Measurements from ENCODE around the gene KCNJ3.

The KCNJ3 gene, protein sequence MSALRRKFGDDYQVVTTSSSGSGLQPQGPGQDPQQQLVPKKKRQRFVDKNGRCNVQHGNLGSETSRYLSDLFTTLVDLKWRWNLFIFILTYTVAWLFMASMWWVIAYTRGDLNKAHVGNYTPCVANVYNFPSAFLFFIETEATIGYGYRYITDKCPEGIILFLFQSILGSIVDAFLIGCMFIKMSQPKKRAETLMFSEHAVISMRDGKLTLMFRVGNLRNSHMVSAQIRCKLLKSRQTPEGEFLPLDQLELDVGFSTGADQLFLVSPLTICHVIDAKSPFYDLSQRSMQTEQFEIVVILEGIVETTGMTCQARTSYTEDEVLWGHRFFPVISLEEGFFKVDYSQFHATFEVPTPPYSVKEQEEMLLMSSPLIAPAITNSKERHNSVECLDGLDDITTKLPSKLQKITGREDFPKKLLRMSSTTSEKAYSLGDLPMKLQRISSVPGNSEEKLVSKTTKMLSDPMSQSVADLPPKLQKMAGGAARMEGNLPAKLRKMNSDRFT

DNA sequence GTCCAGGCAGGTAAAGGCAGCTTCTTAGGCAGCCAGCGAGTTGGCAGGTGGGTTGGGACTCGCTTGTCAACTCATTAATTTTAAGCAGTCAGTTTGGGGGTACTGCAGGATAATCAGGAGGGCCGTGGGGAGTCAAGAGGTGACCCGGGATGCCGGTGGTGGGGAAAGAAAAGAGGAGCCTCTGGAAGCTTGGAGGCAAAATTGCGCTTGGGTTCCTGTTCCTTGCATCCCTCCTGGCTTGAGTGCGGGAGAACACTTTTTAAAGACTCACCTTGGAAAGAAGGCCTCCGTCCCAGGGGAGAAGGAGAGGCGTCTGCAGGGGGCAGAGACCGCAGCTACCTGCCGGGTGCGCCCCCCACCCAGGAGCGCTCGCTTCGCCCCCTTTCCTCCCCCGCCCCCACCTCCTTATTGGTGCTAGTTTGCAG, at the start of gene KCNJ3:
Gene KCNJ3, plus strand, starts transcription at position 400 of the 425 bp plus-strand sequence. CDS start 81 bp downstream, outside the sequence.
- no peak for DNase-seq

DNA sequence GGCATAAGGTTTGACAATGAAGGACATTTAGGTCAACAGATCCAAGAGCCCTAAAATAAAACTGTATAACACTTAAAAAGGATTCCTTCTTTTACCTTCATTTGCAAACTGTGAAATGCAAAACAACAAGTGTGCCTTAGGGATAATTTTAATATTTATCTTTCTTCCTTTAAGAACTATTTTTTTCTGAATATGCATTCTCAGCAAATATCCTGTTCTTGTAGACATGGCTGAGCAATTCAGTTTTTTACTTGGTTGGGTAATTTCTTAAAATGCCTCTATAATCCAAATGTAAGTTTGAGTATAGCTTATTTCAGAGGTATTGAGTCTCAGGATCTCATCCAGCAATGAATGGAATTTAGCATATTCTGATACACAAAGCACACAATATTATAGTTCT, 43.0 kb upstream of the KCNJ3 start:
- DNase-seq, result no peak

DNA sequence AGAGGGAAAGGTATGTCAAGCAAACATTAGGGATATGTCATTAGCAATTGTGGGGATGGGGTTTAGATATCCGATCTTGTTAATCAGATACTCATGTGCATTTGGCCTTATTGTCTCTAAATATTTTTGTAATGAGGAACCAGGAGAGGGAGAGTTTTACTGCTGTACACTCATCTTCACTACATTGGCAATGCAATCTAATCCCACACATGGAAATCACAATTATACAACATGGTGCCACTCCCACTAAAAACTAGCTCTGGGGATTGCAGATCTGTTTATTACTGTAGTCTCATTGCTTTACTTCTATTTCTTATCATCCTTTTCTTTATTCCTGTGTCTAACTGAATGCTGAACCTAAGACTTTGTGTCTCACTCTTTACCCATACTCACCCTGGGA, 39.6 kb upstream of the KCNJ3 start:
- DNase-seq, result no peak

DNA sequence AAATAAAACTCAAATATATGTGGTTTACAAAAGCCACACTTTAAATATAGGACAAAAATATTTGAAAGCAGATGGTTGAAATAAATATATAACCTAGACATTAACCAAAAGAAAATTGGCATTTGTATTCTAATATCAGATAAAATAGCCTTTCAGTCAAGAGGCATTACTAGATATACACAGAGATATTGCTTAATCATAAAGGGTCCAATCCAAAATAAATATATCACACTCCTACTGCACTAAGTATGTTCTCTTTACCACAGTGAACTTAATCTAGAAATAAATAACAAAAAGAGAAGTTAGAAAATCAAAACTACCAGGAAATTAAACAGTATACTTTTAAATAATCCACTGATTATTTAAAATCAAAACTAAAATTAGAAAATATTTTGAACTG, 34.2 kb upstream of the KCNJ3 start:
- no peak for DNase-seq

DNA sequence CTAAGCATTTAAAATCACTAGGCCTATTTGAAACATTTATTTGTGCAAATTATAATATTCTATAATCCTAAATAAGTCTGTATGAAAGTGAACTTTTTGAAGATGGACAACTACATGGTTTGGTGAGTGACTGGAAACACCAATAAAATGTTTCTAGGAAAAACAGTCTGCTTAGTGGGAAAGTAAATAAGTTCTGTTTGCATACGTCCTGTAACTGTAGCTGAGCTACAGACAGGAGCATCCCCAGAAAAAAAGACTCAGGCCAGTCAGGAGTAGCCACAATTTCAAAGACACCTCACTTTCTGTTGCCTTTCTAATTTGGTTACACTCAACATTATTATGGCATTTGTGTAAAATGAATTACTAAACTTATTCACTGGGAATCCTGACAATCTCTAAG, 28.4 kb upstream of the KCNJ3 start:
- no peak for DNase-seq

DNA sequence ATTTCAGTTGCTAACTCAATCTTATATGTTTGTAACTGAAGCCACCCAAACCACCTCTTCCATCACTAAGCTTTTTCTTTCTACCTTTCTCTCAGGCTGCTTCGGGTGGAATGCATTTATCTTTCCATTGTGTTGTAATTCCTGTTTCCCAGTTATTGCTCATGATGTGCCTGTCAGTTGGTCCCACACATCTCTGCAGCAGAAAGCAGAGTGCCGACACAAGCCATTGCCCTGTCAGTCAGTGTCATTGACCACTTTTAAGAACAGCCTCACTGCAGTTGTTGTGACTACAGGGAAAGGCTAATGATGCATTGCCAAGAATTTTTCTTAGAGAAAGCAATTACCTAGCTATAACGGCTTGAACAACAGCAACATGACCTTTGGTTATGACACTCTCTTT, 24.8 kb upstream of the KCNJ3 start:
- DNase-seq, result no peak

DNA sequence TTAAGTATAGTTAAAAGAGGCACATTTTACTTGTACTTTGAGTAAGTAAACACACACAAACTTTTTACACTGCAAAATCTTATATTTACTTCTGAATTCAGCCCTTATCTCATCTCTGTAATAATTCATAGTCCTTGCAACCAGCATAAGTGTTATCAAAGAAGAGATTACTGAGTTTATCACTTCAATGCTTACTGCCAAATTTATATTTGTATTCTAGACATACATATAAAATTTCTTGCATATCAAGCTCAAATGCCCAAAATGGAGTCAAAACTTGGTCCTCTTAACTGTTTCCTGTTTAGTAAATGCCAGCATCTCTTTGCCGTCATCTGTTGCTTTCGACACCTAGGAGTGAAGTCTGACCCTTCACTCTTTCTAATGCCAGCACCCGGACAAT, 21.1 kb upstream of the KCNJ3 start:
- no peak for DNase-seq

DNA sequence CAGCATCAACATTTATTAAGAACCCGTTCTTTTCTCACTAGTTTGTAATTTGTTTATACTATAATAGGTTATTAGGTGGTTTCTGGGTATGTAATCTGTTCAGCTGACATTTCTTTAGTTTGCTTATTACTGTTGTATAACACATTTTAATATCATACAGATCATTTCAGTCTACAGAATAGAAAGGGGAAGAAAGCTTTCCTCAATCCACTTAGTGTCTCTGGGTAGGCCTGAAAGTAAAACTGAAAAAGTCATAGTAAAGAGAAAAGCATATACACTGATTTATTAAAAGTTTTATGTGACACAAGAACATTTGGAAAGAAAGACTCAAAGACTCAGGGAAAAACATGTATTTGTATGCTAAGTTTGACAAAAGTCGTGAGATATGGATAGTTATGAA, 16.8 kb upstream of the KCNJ3 start:
- no peak for DNase-seq

DNA sequence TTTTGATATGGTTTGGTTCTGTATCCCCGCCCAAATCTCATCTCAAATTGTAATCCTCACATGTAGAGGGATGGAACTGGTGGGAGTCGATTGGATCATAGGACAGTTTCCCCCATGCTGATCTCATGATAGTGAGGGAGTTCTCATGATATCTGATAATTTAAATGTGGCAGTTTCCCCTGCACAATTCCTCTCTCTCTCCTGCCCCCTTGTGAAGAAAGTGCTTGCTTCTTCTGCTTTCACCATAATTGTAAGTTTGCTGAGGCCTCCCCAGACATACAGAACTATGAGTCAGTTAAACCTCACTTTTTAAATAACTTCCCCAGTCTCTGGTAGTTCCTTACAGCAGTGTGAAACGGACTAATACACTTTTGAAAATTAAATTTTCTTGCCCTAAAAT, 12.3 kb upstream of the KCNJ3 start:
- no peak for DNase-seq

DNA sequence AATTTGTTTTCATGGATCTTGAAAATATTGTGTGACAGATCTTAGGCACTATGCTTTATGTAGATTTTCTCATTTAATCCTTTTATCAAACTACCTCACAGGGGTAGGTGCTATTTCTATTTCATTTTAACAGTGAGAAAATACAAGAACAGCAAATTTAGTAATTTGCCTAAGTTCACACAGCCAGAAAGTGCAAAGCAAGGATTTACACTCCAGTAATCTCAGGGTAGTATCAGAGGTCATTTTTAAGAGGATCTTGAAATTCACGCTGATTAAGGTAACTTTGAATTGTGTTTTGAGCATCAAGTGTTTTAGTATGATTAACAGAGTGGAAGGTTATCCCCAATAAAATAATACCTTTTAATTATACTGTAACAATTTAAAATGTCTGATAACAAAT, 10.1 kb upstream of the KCNJ3 start:
- DNase-seq, result no peak

DNA sequence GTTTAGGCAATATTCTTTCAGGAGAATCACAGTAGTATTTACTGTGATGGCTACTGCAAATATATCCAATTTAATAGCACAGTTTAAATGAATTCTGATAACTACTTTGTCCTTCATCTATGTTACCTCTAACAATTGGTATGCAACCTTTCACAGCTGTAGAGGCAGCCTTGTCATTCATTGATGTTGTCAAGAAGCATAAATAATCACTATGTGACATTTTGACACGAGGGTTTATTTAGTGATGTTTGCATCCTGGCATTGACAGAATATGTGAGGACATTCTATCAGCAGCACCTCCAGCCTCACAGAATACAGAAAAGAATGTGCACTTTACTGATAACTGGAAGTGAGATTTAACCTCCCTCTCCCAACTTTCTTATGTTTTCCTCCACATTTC, 9.3 kb upstream of the KCNJ3 start:
- no peak for DNase-seq

DNA sequence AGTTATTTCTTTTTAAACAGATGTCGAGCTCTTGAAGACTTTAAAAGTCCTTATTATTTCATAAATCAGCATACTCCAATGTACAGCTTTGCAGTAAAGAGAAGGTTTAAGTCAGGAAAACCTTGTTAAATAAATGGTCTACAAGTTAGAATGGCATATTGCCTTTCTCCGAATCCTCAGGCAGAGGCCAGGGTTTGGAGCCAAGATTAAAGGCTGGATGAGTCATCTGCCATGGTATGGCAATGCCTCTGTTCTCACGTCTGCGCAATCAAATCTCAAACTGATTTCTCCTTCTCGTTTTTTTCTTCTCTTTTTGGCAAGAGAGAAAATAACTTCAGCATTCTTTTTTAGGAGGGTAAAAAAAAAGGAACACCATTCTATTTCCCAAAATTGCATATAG, 5.6 kb upstream of the KCNJ3 start:
- no peak for DNase-seq

DNA sequence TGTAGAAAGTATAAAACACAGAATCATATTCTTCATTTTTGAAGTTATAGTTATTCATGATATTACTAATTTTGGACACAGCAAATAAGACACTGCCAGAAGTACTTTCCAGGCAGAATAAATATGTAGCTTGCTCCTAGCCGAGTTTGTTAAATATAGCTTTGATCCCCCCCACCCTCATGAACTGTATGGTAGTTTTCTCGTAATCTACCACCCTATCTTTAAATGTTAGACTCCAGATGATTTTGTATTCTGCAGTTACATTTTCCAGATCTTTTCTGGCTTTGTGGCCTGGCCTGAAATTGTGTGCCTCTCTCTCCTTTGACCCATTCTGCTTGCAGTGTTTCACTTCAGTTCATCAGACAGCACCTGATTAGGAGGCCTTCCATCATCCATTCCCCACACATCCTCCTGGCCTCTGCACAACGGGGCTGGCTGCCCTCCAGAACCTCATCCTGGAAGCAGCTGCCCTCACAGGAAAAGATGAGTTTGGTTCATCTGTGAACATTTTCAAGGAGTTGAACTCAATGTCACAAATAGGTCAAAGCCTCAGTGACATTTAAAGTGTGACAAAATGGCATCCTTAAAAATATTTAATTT, 4.7 kb upstream of the KCNJ3 start:
- no peak for DNase-seq

DNA sequence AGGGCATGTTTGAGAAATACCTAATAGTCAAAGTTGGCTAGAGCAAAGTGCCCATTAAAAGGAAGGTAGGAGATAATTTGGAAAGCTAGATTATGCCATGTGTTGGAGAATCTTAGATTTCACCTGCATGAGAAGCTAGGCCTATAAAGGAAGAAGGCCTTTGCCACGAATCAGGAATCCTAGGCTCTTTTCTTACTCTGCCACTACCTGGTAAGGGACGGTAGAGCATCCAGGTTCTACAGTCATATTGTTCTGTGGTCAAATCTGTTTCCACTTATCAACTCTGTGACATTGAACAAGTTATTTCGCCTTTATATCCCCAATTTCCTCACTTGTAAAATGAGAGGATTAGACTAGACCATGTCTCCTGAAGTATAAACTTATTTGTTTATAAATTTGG, 3.6 kb upstream of the KCNJ3 start:
- no peak for DNase-seq

DNA sequence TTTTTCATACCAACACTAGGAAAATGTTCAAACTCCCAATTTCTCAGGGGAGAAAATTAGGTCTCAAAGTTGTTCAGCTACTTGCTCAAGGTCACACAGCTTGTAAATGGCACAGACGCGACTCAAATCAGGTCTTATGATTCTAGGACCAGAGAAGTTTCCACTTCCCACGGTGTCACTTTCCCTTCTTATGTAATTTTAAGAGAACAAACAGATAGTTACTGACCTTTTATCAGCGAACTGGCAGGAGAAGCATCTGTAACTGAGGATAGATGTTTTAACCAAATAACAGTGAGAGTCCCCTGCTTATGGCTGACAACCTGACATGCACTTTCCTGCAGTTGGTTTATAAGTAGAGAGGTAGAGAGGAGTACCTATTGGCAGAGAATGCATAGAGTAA, 2.1 kb upstream of the KCNJ3 start:
- DNase-seq, result no peak

DNA sequence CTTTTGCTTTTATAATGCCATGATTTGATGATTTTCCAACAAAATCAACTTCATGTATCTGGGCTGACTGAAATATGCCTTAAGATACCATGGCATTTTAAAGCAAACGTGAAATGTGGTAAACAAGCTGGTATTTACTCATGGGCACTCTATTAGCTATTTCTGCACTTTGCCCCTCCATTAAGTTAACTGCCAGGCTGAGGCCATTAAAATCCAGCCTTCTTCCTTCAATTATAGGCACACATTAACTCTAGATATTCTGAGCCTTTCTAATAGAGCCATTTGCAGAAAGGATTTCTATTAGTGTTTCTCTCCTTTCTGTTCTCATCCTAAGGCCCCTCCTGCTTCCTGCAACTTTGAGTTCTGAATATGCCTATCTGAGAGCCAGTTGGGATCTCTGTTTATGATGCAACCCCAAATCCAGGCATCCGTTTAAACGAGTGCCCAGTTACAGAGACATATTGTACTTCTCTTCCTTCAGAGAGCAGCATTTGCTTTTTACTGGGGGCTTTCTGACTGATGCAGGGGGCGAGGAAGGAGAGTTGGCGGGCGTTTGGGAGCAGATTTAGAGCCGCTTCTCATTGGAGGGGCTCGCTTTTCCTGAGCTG, 1.6 kb upstream of the KCNJ3 start:
- no peak for DNase-seq

DNA sequence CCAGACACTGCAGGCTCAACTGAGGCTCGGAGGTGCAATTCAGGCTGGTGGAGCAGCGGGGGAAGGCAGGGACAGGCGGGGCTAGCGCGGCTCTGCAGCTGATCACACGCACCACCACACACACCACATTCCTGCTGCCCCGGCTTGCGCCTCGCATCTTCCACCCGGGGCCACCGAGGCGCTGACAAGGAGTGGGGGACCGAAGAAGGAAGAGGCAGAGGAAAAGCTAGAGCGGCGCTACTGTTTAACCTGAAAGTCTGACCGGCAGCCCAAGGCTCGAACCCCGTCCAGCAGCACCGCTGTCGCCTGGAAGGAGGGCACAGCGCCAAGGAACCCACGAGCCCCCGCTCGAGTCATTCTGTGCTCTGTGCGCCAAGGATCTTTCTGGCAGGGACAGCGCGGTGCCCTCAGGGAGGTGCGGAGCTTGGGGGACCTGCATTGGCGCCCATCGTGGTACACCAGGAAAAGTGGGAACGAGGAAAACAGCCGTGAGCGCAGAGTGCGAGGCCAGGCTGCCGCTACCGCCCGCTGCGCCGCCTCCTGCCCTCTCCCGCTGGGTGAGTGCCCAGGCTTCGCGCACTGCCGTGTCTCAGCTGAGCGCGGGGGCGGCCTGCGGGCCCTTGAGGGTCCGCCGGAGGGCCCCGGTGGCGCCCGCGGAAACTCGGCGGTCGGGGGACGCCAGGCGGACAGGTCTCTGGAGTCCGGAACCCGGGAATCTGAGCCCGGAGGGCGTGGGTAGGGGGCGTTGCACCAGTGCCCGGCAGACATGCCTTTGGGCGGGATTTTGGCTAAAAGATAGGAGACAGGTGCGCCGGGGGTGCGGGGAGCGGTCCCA, 860 bp upstream of the KCNJ3 start:
- DNase-seq, result no peak

DNA sequence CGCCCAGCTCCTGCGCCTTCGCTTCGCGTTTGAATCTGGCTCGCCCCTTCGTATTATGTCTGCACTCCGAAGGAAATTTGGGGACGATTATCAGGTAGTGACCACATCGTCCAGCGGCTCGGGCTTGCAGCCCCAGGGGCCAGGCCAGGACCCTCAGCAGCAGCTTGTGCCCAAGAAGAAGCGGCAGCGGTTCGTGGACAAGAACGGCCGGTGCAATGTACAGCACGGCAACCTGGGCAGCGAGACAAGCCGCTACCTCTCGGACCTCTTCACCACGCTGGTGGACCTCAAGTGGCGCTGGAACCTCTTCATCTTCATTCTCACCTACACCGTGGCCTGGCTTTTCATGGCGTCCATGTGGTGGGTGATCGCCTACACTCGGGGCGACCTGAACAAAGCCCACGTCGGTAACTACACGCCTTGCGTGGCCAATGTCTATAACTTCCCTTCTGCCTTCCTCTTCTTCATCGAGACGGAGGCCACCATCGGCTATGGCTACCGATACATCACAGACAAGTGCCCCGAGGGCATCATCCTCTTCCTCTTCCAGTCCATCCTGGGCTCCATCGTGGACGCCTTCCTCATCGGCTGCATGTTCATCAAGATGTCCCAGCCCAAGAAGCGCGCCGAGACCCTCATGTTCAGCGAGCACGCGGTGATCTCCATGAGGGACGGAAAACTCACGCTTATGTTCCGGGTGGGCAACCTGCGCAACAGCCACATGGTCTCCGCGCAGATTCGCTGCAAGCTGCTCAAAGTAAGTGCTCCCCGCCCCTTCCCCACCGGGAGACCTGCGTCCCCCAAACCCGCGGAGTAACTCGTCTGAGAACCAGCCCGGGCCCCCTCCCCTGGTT, 453 bp downstream of the KCNJ3 start:
- no peak for DNase-seq

DNA sequence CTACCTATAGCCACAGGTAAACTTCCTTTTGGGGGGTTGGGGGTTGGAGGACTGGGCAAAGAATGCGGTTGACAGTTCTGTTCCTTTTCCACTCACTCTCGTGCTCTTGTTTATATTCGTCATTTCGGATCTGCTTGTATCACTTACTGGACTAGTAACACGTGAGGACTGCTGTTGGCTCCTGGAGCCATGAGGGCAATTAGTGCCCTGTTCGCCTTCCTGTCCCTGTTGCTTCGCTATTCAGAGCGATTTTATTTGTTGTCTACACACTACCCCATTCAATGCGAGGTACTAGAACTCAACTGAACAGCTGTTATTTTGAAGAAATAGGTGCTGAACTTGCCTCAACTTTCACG, 1.1 kb downstream of the KCNJ3 start:
- DNase-seq, result no peak

DNA sequence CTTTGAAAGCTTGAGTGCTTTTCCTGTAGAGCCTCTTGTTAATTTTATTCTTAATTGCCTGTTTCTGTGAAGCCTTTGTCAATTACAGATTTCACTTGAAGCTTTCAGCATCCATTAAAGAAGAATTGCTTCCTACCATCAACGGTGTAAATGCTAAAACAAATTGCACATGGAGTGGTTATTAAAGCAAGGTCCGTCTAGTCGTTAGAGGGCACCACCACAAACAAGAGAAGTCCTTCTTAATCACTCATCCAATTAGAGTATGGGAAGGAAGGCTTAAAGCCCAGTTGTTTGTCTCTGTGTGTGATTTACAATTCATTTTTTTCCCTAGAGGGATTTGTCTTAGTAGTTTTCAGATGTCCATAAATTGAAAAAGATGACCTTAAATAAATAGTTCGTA, 1.6 kb downstream of the KCNJ3 start:
- DNase-seq, result no peak

DNA sequence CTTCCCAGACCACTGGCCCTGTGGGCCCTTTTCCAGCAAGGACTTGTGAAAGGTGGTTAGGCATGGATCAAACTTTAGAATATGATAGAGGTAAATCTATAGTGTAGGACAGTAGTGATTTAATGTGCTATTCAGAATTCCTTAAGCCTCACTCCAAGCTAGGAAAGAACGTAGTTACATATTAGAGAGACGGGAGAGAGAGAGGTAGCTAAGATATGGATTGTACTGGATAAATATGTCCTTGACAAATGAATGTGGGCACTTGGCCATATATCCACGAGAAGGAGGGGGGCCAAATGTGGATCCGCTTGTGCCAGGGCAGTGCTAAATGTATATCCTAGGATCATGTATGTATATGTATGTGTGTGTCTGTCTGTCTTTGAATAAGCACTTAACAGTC, 6.5 kb downstream of the KCNJ3 start:
- DNase-seq, result no peak

DNA sequence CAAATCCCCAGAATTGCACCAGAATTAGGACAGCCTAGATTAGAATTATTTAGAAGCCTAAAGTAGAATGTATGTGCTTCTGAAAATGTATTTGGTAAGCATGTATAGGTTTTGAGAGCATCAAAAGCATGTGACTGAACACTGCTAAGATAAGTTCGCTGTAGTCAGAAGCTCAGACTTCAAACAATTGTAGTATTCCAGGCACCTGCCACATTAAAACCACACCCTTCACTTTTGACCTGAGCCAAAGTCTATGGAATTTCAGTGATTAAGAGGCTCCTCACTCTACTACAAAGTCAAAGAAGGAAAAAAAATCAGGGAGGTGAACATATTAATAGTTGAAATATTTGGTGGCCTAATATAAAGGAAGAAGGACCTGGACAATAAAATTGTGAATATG, 8.2 kb downstream of the KCNJ3 start:
- DNase-seq, result no peak

Data from activated effector memory CD4-positive, alpha-beta T cell treated with anti-CD3 and anti-CD28 coated beads, Interleukin-2, amount 50 U/mL, for 16 hours (primary cell).